Measurements from ENCODE around the gene PLXNA4. TPM values are rescaled to one million over a fixed set of nuclear protein-coding genes. Genes with fewer than 3 reads are reported as not detected.

The PLXNA4 gene
- total and polyA plus RNA-seq, 3 donors from 2014 or later, result 3.4 to 5.5 (median 3.8) TPM

DNA sequence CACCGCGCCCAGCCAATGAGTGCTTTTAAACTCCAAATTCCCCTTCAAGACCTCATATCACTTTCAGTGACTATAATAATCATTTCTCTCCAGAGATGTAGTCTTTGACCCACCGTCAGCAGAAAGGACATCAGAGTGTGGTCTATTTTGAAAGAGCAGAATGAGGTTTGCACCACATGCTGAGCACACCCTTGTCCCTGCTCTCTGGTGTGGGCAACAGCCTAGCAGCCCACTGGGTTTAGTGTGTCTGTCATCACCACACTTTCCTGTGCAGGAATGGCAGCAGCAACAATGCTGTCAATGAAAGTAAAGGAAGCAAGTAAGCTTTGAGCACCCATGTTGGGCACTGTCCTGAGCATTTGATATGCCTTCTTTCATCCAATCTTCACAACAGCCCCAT lies 122.4 kb downstream of the PLXNA4 start:
- H3K4me3 ChIP-seq, result no peak overlapping the region
- 96 to 99% methylated on average over 3 of the region's 3 CpGs for WGBS, 2 donors
- H3K27ac ChIP-seq, result no peak overlapping the region
- intact Hi-C loops (cut with DNase I; ENCODE audit: low total_unique reads), result no loop called here
- DNase-seq, result no peak
- no peaks in the 10 kb centered on the region for H3K36me3 ChIP-seq (ENCODE audit: low read depth, missing control alignments)
- H3K9me3 ChIP-seq, result no peaks in the 10 kb centered on the region
- H3K4me1 ChIP-seq, result no peaks in the 10 kb centered on the region
- H3K27me3 ChIP-seq, result no peaks in the 10 kb centered on the region
- TF ChIP-seq, protein P1, sequence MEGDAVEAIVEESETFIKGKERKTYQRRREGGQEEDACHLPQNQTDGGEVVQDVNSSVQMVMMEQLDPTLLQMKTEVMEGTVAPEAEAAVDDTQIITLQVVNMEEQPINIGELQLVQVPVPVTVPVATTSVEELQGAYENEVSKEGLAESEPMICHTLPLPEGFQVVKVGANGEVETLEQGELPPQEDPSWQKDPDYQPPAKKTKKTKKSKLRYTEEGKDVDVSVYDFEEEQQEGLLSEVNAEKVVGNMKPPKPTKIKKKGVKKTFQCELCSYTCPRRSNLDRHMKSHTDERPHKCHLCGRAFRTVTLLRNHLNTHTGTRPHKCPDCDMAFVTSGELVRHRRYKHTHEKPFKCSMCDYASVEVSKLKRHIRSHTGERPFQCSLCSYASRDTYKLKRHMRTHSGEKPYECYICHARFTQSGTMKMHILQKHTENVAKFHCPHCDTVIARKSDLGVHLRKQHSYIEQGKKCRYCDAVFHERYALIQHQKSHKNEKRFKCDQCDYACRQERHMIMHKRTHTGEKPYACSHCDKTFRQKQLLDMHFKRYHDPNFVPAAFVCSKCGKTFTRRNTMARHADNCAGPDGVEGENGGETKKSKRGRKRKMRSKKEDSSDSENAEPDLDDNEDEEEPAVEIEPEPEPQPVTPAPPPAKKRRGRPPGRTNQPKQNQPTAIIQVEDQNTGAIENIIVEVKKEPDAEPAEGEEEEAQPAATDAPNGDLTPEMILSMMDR (IDR thresholded peaks at IDR 0.05), result no peak
- no peak for TF ChIP-seq POLR2A (IDR thresholded peaks at IDR 0.05)

- DNase-seq, result no peak
- no peak overlapping the region for H3K27ac ChIP-seq
- H3K27me3 ChIP-seq, result no peaks in the 10 kb centered on the region
- H3K9me3 ChIP-seq, result no peaks in the 10 kb centered on the region
- TF ChIP-seq, protein P1 (IDR thresholded peaks at IDR 0.05), result no peak
- no peak for TF ChIP-seq POLR2A (IDR thresholded peaks at IDR 0.05)
- no peaks in the 10 kb centered on the region for H3K4me1 ChIP-seq
- intact Hi-C loops (cut with DNase I; ENCODE audit: low total_unique reads), result no loop called here
- no peaks in the 10 kb centered on the region for H3K36me3 ChIP-seq (ENCODE audit: low read depth, missing control alignments)
- 86 to 94% methylated on average over 6 of the region's 6 CpGs for WGBS, 2 donors
- no peak overlapping the region for H3K4me3 ChIP-seq
Observed at GRCh38 chr7:132451161-132451560, 125.1 kb downstream of the PLXNA4 start.

GRCh38 chr7:132450696-132451095 lies 125.6 kb downstream of the PLXNA4 start:
- no peak overlapping the region for H3K4me3 ChIP-seq
- WGBS, 2 donors, result 60 to 94% methylated on average over 1 of the region's 1 CpG
- H3K9me3 ChIP-seq, result no peaks in the 10 kb centered on the region
- TF ChIP-seq POLR2A (IDR thresholded peaks at IDR 0.05), result no peak
- TF ChIP-seq, protein P1 (IDR thresholded peaks at IDR 0.05), result no peak
- no peak for DNase-seq
- H3K36me3 ChIP-seq (ENCODE audit: low read depth, missing control alignments), result no peaks in the 10 kb centered on the region
- intact Hi-C loops (cut with DNase I; ENCODE audit: low total_unique reads), result no loop called here
- H3K27ac ChIP-seq, result no peak overlapping the region
- no peaks in the 10 kb centered on the region for H3K4me1 ChIP-seq
- no peaks in the 10 kb centered on the region for H3K27me3 ChIP-seq

DNA sequence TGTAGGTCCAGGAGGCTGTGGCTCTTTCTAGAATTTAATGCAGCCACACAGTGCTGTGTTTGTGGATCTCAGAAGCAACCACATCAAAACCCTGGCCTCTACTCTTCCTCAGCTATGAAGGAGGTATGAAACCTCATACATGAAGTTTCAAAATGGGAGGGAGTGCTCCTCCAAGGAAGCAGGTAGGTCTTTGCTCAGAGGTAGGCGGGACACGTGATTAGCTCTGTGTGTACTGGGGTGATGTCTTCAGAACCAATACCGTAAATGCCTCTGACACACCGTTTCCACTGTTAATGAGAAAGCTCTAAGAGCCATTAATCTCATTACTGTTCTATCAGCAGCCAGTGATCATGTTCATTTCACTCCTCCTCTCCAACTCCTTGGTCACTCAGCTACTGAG lies 126.1 kb downstream of the PLXNA4 start:
- no peak for TF ChIP-seq POLR2A (IDR thresholded peaks at IDR 0.05)
- TF ChIP-seq, protein P1 (IDR thresholded peaks at IDR 0.05), result no peak
- intact Hi-C loops (cut with DNase I; ENCODE audit: low total_unique reads), result no loop called here
- no peaks in the 10 kb centered on the region for H3K9me3 ChIP-seq
- no peaks in the 10 kb centered on the region for H3K4me1 ChIP-seq
- no peak overlapping the region for H3K4me3 ChIP-seq
- WGBS, 2 donors, result 88 to 98% methylated on average over 4 of the region's 4 CpGs
- H3K36me3 ChIP-seq (ENCODE audit: low read depth, missing control alignments), result no peaks in the 10 kb centered on the region
- DNase-seq, result no peak
- H3K27ac ChIP-seq, result no peak overlapping the region
- no peaks in the 10 kb centered on the region for H3K27me3 ChIP-seq

DNA sequence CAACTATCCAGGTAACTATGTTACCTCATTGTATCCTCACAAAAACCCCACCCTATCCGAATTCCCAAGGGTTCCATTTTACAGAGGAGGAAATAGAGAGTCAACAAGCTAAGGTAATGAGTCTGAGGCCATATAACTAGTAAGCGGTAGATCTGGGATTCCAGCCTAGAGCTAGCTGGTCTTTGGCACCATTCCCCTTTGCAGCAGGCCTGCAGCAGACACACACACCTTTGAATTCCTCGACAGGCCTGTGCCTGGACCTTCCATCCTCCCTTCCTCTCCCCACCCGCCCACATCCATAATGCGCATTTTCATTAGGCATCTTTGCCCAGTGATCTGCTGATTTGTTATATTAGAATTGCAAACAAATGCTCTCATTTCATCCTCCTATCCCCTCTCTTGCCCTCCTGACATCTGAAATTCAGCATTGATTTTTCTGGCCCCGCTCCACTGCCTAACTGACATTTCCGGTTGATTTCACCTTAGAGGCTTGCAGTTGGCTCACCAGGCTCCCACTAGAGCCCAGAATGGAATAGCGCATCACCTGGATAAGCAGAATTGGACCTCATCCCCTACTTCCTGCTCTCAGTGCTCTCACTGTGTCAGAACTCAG lies 129.5 kb downstream of the PLXNA4 start:
- DNase-seq, result no peak
- WGBS, 2 donors, result 83 to 84% methylated on average over 8 of the region's 8 CpGs
- Histone ChIP-seq H3K36me3 (ENCODE audit: low read depth, missing control alignments) (no peaks in the 10 kb centered on the region), H3K4me3 (no peak overlapping the region), H3K27me3 (no peaks in the 10 kb centered on the region), H3K9me3 (no peaks in the 10 kb centered on the region), H3K4me1 (peaks cover 4% of the 10 kb centered on the region), H3K27ac (no peak overlapping the region)
- no peak for TF ChIP-seq POLR2A (IDR thresholded peaks at IDR 0.05)
- TF ChIP-seq, protein P1 (IDR thresholded peaks at IDR 0.05), result no peak
- intact Hi-C loops (cut with DNase I; ENCODE audit: low total_unique reads), result no loop called here
